ENCODE data around the gene SOX14.

GRCh38 chr3:137787529-137787928 lies 23.4 kb downstream of the SOX14 start:
- no peak for TF ChIP-seq ZFP30 (CRISPR knock-in tag; IDR thresholded peaks at IDR 0.05)
- TF ChIP-seq SNAI2 (CRISPR knock-in tag; IDR thresholded peaks at IDR 0.05), result no peak
- no peak for TF ChIP-seq PATZ1 (CRISPR knock-in tag; IDR thresholded peaks at IDR 0.05; ENCODE audit: borderline replicate concordance)
- TF ChIP-seq CSDC2 (CRISPR knock-in tag; IDR thresholded peaks at IDR 0.05), result no peak
- no peak for TF ChIP-seq CREB5 (CRISPR knock-in tag; IDR thresholded peaks at IDR 0.05; ENCODE audit: low read depth)
- no peak for TF ChIP-seq ISL1 (CRISPR knock-in tag; IDR thresholded peaks at IDR 0.05)

All from SK-N-SH treated with all-trans-retinoic acid at 6 μM for 48 hours (cell line).